Measurements from ENCODE around the gene ISLR2. TPM values are rescaled to one million over a fixed set of nuclear protein-coding genes. Genes with fewer than 3 reads are reported as not detected.
A peak's percentile ranks its signal among the peaks of the same experiment; 100 is the strongest.
"Not testable (repeated sequence)": the region's sequence is repeated elsewhere in the genome, so short reads cannot be mapped to it uniquely, and the experiment has no call there.

Gene ISLR2
- total and polyA plus RNA-seq, 12 donors: 1.2 to 8.7 (median 2.5) TPM

DNA sequence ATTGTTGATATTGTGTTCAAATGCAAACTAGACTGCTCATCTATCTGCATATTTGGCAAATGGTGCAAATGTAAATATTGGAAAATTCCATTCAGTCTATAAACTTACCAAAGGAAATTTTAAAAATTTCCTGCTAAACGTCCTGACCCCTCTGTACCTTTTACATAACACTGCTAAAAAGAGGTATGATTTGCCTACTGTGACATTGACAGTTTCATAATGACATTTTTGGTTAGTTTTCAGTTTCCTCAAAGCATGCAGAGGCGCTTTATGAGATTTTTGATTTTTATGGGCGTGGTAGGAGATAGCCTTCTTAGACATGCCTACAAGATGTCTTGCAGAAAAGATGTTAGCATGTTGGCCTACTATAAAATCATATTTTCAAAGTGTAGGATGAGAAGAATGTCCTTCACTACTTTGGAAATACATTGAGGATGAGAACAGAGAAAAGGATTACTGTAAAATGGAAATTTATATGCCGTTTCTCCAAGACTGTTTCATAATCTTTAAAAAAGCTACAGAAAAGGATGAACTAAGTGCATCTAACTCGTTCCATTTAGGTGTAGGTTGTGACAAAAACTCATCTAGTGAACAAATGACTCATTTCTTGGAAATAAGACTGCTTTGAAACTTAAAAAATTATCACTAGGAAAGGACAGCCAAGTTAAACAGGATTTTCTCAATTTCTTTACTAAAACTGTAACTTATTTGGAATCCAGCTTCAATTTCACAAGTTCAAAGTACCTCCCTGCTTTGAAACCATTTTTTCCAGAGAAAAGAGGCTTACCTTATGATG lies 28.7 kb downstream of the ISLR2 start:
- Histone ChIP-seq H3K4me1 (peaks cover 15 to 51% (median 34%) of the 10 kb centered on the region in 9 donors), H3K27ac (peak overlapping the region in 1 of 10 donors; percentile 17), H3K9me3 (no peaks in the 10 kb centered on the region), H3K4me3 (no peak overlapping the region), H3K36me3 (no peaks in the 10 kb centered on the region), H3K27me3 (no peaks in the 10 kb centered on the region)
- ATAC-seq: no peak
- intact Hi-C loops (cut with DNase I): loop anchor here in 1 of 10 donors (10.0 kb wide), 1 partner anchor 86 kb away; no protein-coding TSS in a partner anchor
- WGBS, 2 donors: 80 to 85% methylated on average over 5 of the region's 5 CpGs
- no peak for TF ChIP-seq CTCF (IDR thresholded peaks at IDR 0.05)
- no peak for DNase-seq

DNA sequence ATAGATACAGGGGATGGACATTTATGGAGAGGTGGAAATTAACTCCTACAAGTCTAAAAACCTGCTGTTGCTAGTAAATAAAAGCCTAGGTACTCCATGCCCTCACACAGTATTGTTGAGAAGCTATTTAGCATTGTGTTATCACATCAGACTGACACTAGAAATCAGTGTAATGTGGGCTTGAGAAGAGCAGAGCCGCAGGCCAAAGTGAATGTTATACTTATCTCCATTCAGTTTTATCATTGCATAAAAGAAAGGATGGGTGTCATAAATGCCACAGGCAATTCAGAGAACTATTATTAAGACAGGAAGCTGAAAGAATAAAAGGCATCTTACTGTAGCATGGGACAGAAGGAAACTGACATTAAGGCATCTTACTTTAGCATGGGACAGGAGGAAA lies 29.4 kb downstream of the ISLR2 start:
- H3K36me3 ChIP-seq: no peaks in the 10 kb centered on the region
- intact Hi-C loops (cut with DNase I): loop anchor here in 1 of 10 donors (10.0 kb wide), 1 partner anchor 85 kb away; no protein-coding TSS in a partner anchor
- H3K4me1 ChIP-seq: peaks cover 15 to 51% (median 34%) of the 10 kb centered on the region in 9 donors
- no peak overlapping the region for H3K4me3 ChIP-seq
- no peaks in the 10 kb centered on the region for H3K27me3 ChIP-seq
- H3K9me3 ChIP-seq: no peaks in the 10 kb centered on the region
- DNase-seq: no peak
- no peak for ATAC-seq
- H3K27ac ChIP-seq: peak overlapping the region in 1 of 10 donors; percentile 17
- no peak for TF ChIP-seq CTCF (IDR thresholded peaks at IDR 0.05)
- WGBS, 2 donors: 37 to 60% methylated on average over 1 of the region's 1 CpG

- DNase-seq; H3K27me3 ChIP-seq; H3K9me3 ChIP-seq; H3K36me3 ChIP-seq; intact Hi-C loops (cut with DNase I); ATAC-seq; H3K4me3 ChIP-seq; H3K27ac ChIP-seq: not testable (repeated sequence)
- peaks cover 15 to 47% (median 34%) of the 10 kb centered on the region in 9 donors for H3K4me1 ChIP-seq
- WGBS, 2 donors: 93 to 94% methylated on average over 3 of the region's 3 CpGs
Measured at GRCh38 chr15:74160390-74160789, 30.0 kb downstream of the ISLR2 start.

GRCh38 chr15:74162195-74162536 lies 31.8 kb downstream of the ISLR2 start:
- ATAC-seq; H3K27me3 ChIP-seq; DNase-seq; intact Hi-C loops (cut with DNase I); H3K9me3 ChIP-seq; H3K27ac ChIP-seq; H3K4me3 ChIP-seq; H3K36me3 ChIP-seq: not testable (repeated sequence)
- WGBS, 2 donors: 95% methylated on average over 3 of the region's 3 CpGs
- H3K4me1 ChIP-seq: peaks cover 0 to 30% (median 19%) of the 10 kb centered on the region in 9 donors

DNA sequence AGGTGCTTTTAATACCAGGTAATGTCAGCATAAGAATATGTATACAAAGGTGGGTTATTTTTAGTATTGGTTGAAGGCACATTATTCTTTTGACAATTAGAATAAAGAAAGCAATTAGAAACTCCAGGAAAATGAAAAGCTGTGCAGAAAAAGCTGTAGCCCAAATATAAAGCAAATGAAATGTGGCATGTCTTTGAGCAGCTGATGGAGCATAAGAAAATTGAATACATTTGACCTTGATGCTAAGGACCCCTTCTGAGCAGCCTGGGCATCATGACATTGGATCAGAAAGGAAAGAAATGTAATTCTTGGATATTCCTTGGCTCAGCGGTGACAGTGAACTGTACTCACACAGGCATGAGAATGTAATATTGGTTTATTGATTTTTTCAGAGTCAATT lies 35.1 kb downstream of the ISLR2 start:
- Histone ChIP-seq H3K27ac (no peak overlapping the region), H3K4me1 (peaks cover 10 to 26% (median 16%) of the 10 kb centered on the region in 9 donors), H3K27me3 (no peaks in the 10 kb centered on the region), H3K9me3 (no peaks in the 10 kb centered on the region), H3K4me3 (no peak overlapping the region), H3K36me3 (no peaks in the 10 kb centered on the region)
- TF ChIP-seq CTCF (IDR thresholded peaks at IDR 0.05): no peak
- WGBS, 2 donors: 97 to 98% methylated on average over 1 of the region's 1 CpG
- intact Hi-C loops (cut with DNase I): no loop called here
- DNase-seq (no peak), ATAC-seq (no peak)

Measured in heart right ventricle (tissue), 16 donors.